ENCODE data around the gene CDCP1. TPM values are rescaled to one million over a fixed set of nuclear protein-coding genes. Genes with fewer than 3 reads are reported as not detected.

CDCP1 gene
- polyA plus RNA-seq, 3 donors = 1.0 to 1.4 (median 1.4) TPM

GRCh38 chr3:45113625-45114050 lies 32.5 kb downstream of the CDCP1 start:
- DNase-seq = no peak

- no peak for DNase-seq
These were observed 33.2 kb downstream of the CDCP1 start for GRCh38 chr3:45112939-45113338.

GRCh38 chr3:45110509-45110833 lies 35.7 kb downstream of the CDCP1 start:
- no peak for DNase-seq

- no peak for DNase-seq
These were observed 36.2 kb downstream of the CDCP1 start for GRCh38 chr3:45109771-45110508.

GRCh38 chr3:45106874-45107273 lies 39.3 kb downstream of the CDCP1 start:
- no peak for DNase-seq

- DNase-seq = no peak
These were observed 40.1 kb downstream of the CDCP1 start for GRCh38 chr3:45105855-45106671.

GRCh38 chr3:45104715-45105711 lies 41.2 kb downstream of the CDCP1 start:
- no peak for DNase-seq

GRCh38 chr3:45103753-45104714 lies 42.1 kb downstream of the CDCP1 start:
- no peak for DNase-seq

- DNase-seq = no peak
These were observed 42.8 kb downstream of the CDCP1 start for GRCh38 chr3:45103334-45103733.

GRCh38 chr3:45100981-45101407 lies 45.2 kb downstream of the CDCP1 start:
- no peak for DNase-seq

- DNase-seq = no peak
These were observed 47.9 kb downstream of the CDCP1 start for GRCh38 chr3:45098310-45098709.

GRCh38 chr3:45097296-45097883 lies 48.8 kb downstream of the CDCP1 start:
- DNase-seq = no peak

- no peak for DNase-seq
These were observed 50.2 kb downstream of the CDCP1 start for GRCh38 chr3:45095916-45096526.

- no peak for DNase-seq
These were observed 53.0 kb downstream of the CDCP1 start for GRCh38 chr3:45093176-45093575.

GRCh38 chr3:45092132-45093031 lies 53.8 kb downstream of the CDCP1 start:
- DNase-seq = peak; percentile 14

GRCh38 chr3:45090855-45091254 lies 55.3 kb downstream of the CDCP1 start:
- no peak for DNase-seq

GRCh38 chr3:45088543-45089358 lies 57.4 kb downstream of the CDCP1 start:
- no peak for DNase-seq

- no peak for DNase-seq
These were observed 59.0 kb downstream of the CDCP1 start for GRCh38 chr3:45087155-45087554.

Data from renal pelvis (tissue), 4 donors.